ENCODE results near the gene MLH3.

GRCh38 chr14:75010472-75011093 lies 40.7 kb downstream of the MLH3 start:
- TF ChIP-seq, protein P1, sequence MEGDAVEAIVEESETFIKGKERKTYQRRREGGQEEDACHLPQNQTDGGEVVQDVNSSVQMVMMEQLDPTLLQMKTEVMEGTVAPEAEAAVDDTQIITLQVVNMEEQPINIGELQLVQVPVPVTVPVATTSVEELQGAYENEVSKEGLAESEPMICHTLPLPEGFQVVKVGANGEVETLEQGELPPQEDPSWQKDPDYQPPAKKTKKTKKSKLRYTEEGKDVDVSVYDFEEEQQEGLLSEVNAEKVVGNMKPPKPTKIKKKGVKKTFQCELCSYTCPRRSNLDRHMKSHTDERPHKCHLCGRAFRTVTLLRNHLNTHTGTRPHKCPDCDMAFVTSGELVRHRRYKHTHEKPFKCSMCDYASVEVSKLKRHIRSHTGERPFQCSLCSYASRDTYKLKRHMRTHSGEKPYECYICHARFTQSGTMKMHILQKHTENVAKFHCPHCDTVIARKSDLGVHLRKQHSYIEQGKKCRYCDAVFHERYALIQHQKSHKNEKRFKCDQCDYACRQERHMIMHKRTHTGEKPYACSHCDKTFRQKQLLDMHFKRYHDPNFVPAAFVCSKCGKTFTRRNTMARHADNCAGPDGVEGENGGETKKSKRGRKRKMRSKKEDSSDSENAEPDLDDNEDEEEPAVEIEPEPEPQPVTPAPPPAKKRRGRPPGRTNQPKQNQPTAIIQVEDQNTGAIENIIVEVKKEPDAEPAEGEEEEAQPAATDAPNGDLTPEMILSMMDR (IDR thresholded peaks at IDR 0.05) = no peak
- TF ChIP-seq POLR2A (IDR thresholded peaks at IDR 0.05) = no peak

Data from body of pancreas (tissue), 4 donors.